T-helper 22 cell (primary cell): Measurements from ENCODE around the gene PCGF3.
"Not testable (repeated sequence)": the region's sequence is repeated elsewhere in the genome, so short reads cannot be mapped to it uniquely, and the experiment has no call there.

Experiments
- DNase-seq: peaks from one replicate; pipeline ENCODE4 v3.0.0-alpha.2; 2020; ENCODE audit warnings: low read depth

PCGF3 gene

DNA sequence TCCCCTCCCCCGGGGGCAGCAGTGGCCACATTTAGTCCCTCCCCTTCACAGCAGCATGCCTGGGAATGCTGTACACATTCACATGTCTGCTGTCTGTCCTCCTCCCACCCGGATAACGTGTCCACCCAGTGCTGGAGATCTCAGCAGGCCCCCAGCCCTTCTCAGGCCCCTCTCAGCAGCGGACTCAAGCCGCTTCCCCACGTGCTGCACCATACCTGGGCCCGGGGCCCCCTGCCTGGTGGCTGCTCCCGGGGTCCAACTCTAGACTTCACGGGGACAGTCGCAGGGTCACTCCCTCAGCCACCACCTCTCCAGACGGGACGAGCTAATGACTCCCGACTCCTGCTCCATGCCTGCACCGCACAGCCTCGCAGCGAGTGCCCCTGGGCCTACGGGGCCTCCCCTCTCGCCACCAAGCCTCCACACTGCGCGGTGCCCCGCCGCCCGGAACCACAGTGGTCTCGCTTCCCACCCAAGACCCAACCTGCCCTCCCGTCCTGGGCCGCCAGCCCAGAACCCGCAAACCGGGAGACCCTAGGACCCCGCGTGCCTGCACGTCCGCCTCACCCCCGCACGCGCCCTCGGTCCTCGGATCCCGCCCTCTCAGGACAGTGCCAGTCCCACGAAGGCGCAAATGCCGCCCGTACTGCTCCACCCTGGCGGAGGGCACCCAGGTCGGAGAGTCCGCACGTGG lies 1.3 kb upstream of the PCGF3 start:
- DNase-seq = no peak

DNA sequence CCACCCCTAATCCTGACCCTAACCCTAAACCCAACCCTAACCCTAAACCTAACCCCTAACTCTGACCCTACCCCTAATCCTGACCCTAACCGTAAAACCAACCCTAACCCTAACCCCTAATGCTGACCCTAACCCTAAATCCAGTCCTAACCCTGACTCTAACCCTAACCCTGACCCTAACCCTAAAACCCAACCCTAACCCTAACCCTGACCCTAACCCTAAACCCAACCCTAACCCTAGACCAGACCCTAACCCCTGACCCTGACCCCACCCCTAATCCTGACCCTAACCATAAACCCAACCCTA lies 708 bp upstream of the PCGF3 start:
- DNase-seq = no peak

DNA sequence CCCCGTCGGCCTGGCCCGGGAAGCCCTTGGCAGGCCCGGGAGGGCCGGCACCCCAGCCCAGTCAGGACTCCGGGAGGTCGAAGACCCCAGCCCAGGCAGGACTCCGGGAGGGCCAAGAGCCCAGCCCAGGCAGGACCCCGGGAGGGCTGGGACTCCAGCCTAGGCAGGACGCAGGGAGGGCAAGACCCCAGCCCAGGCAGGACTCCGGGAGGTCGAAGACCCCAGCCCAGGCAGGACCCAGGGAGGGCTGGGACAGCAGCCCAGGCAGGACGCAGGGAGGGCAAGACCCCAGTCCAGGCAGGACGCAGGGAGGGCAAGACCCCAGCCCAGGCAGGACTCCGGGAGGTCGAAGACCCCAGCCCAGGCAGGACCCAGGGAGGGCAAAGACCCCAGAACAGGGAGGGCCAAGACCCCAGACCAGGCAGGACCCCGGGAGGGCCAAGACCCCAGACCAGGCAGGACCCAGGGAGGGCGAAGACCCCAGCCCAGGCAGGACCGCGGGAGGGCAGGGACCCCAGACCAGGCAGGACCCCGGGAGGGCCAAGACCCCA lies 526 bp downstream of the PCGF3 start:
- not testable (repeated sequence) for DNase-seq

DNA sequence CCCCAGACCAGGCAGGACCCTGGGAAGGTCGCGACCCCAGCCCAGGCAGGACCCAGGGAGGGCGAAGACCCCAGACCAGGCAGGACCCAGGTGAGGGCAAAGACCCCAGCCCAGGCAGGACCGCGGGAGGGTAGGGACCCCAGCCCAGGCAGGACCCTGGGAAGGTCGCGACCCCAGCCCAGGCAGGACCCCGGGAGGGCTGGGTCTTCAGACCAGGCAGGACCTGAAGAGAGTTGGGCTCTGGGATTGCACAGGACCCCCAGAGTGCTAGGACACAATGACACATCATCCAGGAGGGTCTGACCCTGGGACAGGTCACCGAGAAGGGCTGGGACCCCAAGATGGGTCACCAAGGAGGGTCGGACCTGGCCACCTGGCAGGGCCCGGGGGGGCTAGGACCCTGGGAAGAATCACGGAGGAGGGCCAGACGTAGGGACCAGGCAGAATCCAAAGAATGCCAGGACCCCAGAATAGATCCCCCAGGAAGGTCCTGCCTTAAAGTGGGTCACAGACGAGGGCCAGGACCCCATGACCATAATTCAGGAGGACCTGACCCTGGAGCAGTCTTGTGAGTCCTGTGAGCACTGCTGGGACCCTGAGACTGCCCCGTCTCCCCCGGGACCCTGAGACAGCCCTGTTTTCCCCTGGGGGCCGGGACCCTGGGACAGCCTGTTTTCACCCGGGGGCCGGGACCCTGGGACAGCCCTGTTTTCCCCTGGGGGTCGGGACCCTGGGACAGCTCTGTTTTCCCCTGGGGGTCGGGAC lies 1.4 kb downstream of the PCGF3 start:
- DNase-seq = no peak

DNA sequence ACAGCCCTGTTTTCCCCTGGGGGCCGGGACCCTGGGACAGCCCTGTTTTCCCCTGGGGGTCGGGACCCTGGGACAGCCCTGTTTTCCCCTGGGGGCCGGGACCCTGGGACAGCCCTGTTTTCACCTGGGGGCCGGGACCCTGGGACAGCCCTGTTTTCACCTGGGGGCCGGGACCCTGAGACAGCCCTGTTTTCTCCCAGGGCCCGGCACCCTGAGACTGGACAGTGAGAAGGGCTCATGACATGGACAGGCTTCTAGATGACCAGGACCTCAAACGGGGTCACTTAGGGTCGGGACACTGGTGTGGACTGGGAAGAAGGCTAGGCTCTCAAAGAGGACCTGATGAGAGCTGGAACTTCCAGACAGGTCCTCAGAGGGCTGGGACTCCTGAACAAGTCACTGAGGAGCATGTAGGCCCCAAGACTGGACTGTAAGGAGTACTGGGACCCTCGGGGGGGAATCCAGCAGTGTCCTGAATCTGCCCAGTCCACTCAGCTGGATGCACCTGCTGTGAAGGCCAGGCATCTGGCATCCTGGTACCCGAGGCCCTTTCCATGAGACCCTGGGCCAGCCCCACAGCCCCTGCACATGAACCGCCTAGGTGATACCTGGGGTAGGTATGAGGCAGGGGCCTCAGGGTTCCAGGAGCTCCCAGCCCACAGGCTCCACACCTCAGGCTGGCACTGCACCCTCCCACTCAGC lies 2.4 kb downstream of the PCGF3 start:
- no peak for DNase-seq

DNA sequence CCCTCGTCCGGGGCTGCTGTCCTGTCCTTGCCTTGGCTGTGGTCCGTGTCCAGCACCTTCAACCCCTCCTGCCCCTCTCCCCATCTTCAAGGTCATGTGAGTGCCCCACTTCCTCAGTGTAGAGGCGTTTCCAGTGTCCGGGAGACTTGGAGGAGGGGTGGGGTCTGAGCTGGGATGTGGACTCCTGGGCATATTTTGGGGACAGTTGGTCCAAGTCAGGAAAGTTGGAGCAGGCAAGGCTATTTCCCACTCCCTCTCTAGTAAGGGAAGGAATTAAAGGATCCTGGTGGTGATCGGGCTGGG lies 3.0 kb downstream of the PCGF3 start:
- no peak for DNase-seq

DNA sequence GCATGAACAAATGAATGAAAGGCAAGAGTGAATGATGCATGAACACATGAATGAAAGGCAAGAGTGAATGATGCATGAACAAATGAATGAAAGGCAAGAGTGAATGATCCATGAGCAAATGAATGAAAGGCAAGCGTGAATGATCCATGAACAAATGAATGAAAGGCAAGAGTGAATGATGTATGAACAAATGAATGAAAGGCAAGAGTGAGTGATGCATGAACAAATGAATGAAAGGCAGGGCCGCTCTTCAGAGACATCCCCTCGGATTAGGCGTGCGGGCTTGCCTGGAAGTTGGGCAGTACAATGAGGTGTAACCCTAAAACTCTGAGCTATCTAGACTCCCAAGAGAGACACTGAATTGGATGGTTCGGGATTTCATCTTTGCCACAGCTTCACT lies 3.7 kb downstream of the PCGF3 start:
- no peak for DNase-seq

DNA sequence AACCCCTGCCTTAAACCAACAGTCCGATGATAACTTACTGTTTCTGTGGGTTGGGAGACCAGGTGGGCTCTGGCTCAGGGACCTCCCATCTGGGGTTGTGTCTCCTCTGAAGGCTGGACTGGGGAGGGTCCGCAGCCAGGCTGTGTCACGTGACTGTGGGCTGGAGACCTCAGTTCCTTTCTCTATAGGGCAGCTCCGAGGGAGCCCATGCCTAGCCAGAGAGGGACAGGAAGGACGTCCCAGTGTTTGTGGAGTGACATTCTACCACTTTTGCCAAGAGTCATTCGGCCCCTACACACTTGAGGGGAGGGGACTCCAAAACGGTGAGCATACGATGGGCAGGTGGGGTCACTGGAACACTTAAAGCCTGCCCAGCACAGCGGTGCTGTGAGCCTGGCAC lies 4.5 kb downstream of the PCGF3 start:
- DNase-seq = no peak

DNA sequence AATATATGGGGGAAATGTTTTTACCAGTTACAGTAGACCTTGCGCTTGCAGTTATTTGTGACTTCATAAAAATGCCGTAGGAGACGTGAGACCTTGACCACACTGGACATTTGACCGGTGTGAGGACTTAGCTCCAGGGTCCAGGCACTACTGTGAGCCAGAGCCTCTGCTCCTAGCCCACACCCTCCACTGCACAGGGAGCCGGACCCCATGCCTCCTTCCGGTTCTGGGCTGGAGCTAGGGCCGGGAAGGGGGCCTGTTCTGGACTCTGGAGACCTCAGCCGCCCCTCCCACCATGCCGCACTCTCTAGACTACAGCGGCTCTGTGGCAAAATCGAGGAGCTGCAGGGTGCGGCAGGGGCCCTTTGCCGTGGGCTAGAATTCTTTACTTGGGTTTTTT lies 5.3 kb downstream of the PCGF3 start:
- DNase-seq = no peak

DNA sequence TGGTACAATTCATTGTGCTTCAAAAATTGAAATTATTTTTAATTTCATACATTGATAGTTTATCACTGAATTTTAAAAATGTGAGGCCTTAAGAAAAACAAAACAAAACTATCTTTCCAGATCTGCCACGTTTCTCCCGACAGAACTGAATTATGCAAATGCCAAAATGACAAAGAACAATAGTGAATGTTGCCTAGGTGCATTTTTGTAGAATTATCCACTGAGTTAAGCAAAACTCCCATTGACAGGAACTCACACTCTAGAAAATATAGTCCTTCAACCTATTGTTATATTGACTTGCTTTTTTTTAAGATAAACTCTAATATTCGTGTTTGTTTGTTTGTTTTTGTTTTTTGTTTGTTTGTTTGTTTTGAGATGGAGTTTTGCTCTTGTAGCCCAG lies 6.5 kb downstream of the PCGF3 start:
- DNase-seq = no peak

DNA sequence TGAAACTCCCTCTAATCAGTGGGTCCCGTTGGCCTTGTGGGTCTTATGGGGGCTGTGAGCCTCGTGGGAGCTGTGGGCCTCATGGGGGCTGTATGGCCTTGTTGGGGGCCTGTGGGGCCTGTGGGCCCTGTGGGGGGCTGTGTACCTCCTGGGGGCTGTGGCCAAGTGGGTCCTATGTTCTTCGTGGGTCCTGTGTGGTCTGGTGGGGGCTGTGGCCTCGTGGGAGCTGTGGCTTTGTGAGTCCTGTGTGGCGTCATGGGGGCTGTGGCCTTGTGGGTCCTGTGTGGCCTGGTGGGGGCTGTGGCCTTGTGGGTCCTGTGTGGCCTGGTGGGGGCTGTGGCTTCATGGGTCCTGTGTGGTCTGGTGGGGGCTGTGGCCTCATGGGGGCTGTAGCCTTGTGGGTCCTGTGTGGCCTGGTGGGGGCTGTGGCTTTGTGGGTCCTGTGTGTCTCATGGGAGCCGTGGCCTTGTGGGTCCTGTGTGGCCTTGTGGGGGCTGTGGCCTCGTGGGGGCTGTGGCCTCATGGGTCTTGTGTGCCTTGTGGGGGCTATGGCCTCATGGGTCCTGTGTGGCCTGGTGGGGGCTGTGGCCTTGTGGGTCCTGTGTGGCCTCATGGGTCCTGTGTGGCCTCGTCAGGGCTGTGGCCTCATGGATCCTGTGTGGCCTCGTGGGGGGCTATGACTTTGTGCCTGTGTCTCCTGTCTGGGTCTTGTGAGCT lies 7.4 kb downstream of the PCGF3 start:
- DNase-seq = no peak

DNA sequence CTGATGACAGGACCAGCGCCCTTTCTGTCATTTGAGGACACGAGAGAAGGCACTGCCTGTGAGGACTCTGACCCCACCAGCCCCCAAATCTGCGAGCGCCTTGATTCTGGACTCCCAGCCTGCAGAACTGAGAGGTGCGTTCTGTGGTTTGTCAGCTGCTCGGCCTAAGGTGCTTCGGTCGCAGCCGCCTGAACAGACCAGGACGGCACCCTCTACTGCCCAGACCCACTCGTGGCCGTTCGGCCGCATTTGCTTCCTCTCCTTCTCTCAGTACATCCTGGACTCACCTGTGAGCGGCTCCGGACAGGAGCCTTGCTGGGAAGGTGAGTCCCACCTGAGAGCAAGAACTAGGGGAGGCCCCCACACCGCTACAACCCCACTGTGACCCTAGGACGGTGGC lies 8.5 kb downstream of the PCGF3 start:
- DNase-seq = no peak

DNA sequence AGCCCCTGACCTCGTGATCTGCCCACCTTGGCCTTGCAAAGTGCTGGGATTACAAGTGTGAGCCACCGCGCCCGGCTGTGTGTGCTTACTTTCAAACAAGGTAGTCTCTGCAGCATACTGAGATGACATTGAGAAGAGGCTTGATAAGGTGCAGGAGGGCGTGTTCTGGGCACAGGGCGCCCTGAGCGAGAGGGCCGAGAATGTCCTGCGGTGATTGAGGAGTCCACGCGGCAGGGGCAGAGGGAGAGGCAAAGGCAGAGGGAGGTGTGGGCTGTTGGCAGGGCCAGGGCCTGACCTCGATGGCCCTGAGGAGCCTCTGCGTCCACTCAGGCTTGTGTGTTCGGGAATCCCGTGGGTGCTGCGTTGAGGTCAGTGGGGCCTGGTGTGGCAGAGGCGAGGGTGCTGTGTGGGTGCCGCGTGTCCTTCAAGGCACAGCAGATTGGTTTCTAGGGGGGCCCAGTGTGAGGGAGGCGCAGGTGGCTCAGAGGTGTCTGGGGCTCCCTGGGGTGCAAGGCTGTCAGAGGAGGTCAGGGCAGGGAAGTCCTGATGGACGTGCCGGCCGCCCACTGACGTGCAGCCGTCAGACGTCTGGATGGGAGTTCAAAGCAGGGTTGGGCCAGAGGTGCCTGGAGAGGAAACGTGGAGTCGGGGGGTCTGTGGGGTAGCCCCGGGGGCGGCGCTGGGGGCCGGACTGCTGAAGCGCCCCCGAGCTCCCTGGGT lies 12.1 kb downstream of the PCGF3 start:
- DNase-seq = no peak

DNA sequence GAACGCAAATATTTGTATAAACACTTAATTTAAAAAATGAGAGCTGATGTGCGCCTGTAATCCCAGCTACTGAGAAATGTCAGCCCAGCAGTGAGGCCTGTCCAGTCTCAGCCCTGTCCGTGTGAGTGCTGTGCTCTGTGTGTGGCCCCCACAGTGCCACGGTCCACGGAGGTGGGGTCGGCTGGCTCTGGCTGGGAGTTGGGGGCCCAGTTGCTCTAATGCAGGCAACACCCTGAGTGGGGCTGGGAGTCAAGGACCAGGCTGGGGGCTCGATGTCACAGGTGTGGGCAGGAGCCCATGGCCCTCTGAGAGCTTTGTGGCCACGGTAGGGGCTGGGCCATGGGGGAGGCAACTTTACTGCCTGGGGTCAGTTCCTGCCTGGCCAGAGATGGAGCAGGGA lies 12.8 kb downstream of the PCGF3 start:
- DNase-seq = no peak

DNA sequence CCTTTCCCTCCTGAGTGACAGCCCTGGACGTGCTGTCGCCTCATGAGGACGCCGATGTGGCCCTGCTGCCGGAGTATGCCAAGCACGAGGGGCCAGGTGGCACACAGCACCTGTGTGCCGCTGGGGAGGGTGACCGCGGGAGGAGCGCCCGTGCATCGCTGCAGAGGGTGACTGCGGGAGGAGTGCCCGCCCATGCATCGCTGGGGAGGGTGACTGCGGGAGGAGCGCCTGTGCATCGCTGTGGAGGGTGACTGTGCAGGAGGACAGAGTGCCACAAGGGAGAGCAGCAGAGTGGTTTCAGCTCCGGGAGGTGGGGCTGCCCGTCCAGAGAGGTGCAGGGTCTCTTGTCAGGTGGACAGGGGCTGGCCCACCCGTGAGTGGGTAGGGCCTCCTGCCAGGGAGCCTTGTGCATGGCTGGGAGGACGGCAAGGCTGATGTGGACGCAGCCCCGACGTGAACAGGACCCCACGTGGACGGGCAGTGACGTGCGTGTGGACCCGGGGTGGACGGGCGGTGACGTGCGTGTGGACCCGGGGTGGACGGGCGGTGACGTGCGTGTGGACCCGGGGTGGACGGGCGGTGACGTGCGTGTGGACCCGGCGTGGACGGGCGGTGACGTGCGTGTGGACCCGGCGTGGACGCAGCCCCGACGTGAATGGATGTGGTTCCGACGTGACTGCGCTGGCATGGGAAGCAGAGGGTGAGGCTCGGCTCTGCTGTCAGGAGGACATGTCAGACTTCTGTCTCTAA lies 14.7 kb downstream of the PCGF3 start:
- DNase-seq = no peak

DNA sequence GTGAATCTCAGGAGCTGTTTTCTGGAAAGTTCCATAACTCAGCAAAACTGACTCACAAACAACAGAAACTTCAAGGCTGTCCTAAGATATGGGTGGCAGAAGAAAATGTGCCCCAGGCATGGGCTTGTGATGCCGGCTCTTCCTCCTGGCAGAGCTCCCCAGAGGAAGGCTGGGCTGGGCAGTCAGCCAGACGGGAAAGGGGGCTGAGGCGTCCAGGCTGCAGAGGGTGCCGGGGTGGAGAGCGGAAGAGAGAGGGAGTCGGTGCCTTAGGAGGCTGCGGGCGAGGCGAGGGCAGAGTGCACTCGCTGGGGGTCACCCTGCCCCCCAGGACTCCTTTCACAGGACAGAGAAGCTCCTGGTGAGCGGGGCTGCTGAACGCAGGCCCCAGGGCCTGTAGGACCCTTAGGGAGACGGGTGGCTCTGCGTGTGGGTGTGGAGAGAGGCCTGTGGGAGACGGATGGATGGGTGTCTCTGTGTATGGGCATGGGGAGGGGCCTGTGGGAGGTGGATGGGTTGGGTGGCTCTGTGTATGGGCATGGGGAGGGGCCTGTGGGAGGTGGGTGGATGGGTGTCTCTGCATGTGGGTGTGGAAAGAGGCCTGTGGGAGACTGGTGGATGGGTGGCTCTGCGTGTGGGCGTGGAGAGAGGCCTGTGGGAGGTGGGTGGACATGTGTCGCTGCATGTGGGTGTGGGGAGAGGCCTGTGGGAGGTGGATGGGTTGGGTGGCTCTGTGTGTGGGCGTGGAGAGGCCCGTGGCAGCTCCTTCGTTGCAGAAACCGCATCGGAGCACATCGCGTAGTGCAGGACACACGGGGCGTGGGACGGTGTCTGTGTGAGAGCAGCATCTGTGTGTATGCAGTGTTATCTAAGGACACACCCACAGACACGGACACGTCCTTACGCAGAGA lies 15.9 kb downstream of the PCGF3 start:
- no peak for DNase-seq

DNA sequence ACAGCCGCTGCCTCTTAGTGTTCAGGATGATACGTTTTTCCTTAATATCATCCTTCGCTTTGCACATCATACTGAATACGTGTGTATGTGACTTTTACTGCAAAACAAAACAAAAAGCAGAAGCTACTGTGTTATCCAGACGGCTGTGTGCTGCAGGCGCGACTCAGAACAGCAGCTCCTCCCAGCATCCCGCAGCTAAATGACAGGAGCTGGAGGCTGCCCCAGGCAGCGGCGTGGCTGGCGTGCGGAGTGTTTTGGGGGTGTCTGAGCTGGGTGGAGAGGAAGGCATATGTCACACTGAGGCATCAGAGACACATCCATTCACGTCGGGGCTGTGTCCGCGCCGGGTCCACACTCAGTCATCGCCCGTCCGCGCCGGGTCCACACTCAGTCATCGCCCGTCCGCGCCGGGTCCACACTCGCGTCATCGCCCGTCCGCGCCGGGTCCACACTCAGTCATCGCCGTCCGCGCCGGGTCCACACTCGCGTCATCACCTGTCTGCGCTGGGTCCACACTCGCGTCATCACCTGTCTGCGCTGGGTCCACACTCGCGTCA lies 16.6 kb downstream of the PCGF3 start:
- no peak for DNase-seq

DNA sequence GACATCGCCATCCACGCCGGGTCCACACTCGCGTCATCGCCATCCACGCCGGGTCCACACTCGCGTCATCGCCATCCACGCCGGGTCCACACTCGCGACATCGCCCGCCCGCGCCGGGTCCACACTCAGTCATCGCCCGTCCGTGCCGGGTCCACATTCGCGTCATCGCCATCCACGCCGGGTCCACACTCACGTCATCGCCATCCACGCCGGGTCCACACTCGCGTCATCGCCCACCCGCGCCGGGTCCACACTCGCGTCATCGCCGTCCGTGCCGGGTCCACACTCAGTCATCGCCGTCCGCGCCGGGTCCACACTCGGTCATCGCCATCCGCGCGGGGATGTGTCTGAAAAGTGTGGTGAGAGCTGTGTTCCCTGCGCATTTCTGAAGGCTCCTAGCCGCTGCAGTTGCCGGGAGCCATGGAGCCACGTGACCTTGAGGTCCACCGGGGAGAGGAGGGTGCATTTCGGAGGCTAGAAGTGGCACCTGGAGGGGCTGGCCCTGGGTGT lies 17.3 kb downstream of the PCGF3 start:
- no peak for DNase-seq

DNA sequence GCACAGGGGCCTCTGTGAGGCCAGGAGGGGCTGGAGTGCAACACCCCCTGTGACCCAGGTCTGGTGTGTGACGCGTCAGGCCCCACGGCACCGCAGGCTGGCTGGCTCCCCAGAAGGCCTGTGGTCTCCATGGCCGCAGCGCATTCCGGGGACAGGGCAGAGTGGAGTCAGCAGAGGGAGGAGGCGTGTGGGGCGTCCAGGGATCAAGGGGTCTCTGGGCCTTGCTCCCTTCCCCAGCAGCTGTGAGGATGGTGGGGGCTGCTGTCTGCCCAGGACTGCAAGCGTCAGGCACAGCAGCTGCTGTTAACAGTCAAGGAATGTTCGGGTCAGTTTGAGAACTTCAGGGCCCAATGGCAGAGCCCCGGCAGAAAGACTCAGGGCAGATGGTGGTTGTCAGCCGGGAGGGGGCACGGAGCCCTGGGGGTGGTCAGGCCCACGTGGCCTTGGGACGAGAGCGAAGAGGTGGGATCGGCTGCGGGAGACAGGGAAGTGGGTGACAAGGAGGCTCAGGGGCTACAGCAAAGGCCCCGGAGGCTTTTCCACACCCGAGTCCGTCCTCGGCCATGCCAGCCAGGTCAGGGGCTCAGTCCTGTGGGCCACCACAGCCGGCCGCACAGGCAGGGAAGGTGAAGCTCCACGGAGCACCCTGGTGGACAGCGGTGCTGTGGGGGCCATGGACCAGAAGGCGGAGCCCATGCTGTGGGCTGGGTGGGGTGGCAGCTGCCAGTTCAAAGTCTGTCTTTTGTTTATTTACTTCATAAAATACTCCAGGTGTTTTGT lies 18.3 kb downstream of the PCGF3 start:
- no peak for DNase-seq
